ENCODE data around the gene SLCO3A1.

GRCh38 chr15:91930092-91930491 is 76.6 kb downstream of the SLCO3A1 start:
- TF ChIP-seq EZH2 (IDR thresholded peaks at IDR 0.05; ENCODE audit: insufficient read depth, poor library complexity, severe bottlenecking) (no peak), EZH2phosphoT487 (IDR thresholded peaks at IDR 0.05; ENCODE audit: insufficient read depth, low read depth) (no peak)

Measured in GM23248 (cell line).